Measurements from ENCODE around the gene ITGA4. TPM values are rescaled to one million over a fixed set of nuclear protein-coding genes. Genes with fewer than 3 reads are reported as not detected.

The ITGA4 gene
- total RNA-seq, 6 experiments from 2014 or later: 21.0 to 33.5 (median 30.4) TPM

DNA sequence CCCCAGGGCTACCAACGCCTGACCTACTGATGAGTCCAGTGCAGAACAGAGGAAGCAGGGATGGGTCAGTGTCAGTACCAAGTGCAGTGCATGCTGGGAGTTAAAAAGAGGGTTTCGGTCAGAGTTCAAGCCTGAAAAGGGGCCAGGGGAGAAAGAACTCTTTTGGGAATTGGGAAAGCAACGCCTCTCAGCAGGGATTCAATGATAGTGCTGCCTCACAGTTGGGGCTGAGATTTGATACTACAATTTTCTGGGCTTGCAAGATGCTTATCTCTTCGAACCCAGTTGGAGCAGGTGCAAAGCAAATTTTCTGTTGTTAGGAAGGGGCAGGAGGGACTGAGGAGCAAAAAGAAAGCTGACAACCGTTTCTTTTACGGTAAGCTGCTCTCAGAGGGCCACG is 117.1 kb downstream of the ITGA4 start:
- TF ChIP-seq, protein P1, sequence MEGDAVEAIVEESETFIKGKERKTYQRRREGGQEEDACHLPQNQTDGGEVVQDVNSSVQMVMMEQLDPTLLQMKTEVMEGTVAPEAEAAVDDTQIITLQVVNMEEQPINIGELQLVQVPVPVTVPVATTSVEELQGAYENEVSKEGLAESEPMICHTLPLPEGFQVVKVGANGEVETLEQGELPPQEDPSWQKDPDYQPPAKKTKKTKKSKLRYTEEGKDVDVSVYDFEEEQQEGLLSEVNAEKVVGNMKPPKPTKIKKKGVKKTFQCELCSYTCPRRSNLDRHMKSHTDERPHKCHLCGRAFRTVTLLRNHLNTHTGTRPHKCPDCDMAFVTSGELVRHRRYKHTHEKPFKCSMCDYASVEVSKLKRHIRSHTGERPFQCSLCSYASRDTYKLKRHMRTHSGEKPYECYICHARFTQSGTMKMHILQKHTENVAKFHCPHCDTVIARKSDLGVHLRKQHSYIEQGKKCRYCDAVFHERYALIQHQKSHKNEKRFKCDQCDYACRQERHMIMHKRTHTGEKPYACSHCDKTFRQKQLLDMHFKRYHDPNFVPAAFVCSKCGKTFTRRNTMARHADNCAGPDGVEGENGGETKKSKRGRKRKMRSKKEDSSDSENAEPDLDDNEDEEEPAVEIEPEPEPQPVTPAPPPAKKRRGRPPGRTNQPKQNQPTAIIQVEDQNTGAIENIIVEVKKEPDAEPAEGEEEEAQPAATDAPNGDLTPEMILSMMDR (IDR thresholded peaks at IDR 0.05): no peak
- Mint-ChIP-seq H3K27ac (no peak overlapping the region), H3K36me3 (ENCODE audit: low read depth) (no peaks in the 10 kb centered on the region), H3K27me3 (ENCODE audit: insufficient read depth) (no peaks in the 10 kb centered on the region; the same call in 1 of the 2 replicates), H3K9me3 (no peaks in the 10 kb centered on the region), H3K4me1 (ENCODE audit: low read depth) (no peaks in the 10 kb centered on the region), H3K4me3 (no peak overlapping the region)
- DNase-seq: no peak

DNA sequence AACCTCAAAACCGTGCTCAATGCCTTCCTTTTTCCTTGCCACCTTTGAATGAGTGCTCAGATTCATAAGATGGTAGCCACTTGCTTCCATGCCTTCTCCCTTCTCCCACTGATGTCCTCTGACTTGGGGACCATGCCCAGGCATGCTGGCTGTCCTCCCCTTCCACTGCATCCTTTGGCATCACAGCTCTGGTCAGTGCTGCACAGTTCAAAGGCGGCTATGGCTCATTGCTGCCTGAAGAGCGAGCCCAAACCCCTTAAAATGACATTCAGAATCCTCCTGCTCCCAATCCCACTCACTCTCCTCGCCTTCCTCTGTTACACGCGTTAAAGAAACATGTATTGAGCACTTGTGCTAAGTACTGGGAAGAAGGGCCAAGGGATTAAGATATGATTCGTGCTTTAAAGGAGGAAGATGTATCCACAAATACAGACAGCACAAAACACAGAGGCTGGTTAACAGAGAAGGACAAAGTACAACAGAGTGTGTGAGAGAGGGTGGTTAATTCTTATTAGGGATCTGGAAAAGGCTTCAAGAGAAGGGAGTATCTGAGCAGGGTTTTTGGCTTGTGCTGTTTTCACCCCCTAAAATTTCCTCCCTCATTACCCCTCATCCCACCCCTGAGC is 118.0 kb downstream of the ITGA4 start:
- H3K4me1 Mint-ChIP-seq (ENCODE audit: low read depth): no peaks in the 10 kb centered on the region
- no peaks in the 10 kb centered on the region for H3K9me3 Mint-ChIP-seq
- H3K27me3 Mint-ChIP-seq (ENCODE audit: insufficient read depth): no peaks in the 10 kb centered on the region; the same call in 1 of the 2 replicates
- TF ChIP-seq, protein P1 (IDR thresholded peaks at IDR 0.05): no peak
- H3K36me3 Mint-ChIP-seq (ENCODE audit: low read depth): no peaks in the 10 kb centered on the region
- no peak for DNase-seq
- no peak overlapping the region for H3K27ac Mint-ChIP-seq
- H3K4me3 Mint-ChIP-seq: no peak overlapping the region

DNA sequence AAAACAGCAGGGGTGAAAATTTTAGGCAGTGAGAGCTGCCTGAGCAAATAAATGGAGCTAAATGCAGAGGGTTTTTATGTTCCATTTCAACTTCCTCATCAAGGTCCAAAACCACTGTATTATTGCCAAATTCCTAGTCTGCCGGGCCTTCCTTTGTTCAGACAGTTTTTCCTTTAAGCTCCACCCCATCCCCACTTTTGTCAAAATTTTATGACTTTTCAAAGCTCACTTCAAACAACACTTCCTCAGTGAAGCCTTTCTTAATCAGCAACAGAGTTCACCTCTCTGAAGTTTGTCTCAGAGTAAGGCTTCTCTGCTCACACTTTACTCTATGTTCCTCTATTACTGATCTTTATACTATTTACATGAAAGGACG is 118.5 kb downstream of the ITGA4 start:
- TF ChIP-seq, protein P1 (IDR thresholded peaks at IDR 0.05): no peak
- Mint-ChIP-seq H3K27ac (no peak overlapping the region), H3K4me1 (ENCODE audit: low read depth) (no peaks in the 10 kb centered on the region), H3K27me3 (ENCODE audit: insufficient read depth) (no peaks in the 10 kb centered on the region; the same call in 1 of the 2 replicates), H3K36me3 (ENCODE audit: low read depth) (no peaks in the 10 kb centered on the region), H3K4me3 (no peak overlapping the region), H3K9me3 (no peaks in the 10 kb centered on the region)
- no peak for DNase-seq

DNA sequence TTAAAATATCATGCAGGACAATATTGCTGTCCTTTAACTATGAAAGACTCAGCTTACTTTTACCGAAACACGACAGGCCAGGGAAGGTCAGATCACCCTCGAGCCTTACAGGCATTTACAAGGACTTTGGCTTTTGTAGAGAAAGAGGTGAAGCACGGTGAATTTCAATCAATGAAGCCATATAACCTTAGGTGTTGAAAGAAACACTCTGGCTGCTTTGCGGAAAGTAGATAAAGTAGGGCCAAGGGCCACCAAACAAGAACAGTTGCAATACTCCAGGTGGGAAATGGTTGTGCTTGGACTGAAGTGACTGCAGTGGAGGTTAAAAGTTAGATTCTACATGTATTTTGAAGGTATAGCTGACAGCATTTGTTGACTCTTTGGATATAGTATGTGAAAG is 119.2 kb downstream of the ITGA4 start:
- no peaks in the 10 kb centered on the region for H3K9me3 Mint-ChIP-seq
- H3K36me3 Mint-ChIP-seq (ENCODE audit: low read depth): no peaks in the 10 kb centered on the region
- no peak overlapping the region for H3K4me3 Mint-ChIP-seq
- H3K27ac Mint-ChIP-seq: no peak overlapping the region
- DNase-seq: no peak
- H3K27me3 Mint-ChIP-seq (ENCODE audit: insufficient read depth): peaks cover 2% of the 10 kb centered on the region; the same call in 1 of the 2 replicates
- H3K4me1 Mint-ChIP-seq (ENCODE audit: low read depth): no peaks in the 10 kb centered on the region
- TF ChIP-seq, protein P1 (IDR thresholded peaks at IDR 0.05): no peak

DNA sequence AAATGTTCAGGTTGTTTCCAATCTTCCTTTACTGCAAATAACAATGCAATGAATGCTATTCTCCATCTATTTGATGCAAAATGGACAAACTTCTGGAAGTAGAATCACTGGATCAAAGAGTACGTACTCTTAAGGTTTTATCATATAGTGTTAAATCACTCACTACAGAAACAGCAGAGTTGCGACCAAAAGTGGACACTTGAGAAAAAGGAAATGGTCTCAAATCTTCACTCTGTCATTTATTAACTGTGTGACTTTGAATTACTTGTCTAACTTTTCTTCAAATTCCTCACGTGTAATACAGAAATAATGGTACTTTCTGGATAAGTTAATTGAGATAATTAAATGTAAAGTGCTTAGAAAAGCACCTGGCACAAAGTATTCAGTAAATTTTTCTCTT is 121.6 kb downstream of the ITGA4 start:
- TF ChIP-seq, protein P1 (IDR thresholded peaks at IDR 0.05): no peak
- Mint-ChIP-seq H3K4me1 (ENCODE audit: low read depth) (no peaks in the 10 kb centered on the region), H3K27me3 (ENCODE audit: insufficient read depth) (peaks cover 2% of the 10 kb centered on the region; the same call in 1 of the 2 replicates), H3K27ac (no peak overlapping the region), H3K36me3 (ENCODE audit: low read depth) (no peaks in the 10 kb centered on the region), H3K9me3 (no peaks in the 10 kb centered on the region), H3K4me3 (no peak overlapping the region)
- DNase-seq: no peak

Measured in HFFc6 (cell line).